ENCODE data around the gene JPH4.

The JPH4 gene

DNA sequence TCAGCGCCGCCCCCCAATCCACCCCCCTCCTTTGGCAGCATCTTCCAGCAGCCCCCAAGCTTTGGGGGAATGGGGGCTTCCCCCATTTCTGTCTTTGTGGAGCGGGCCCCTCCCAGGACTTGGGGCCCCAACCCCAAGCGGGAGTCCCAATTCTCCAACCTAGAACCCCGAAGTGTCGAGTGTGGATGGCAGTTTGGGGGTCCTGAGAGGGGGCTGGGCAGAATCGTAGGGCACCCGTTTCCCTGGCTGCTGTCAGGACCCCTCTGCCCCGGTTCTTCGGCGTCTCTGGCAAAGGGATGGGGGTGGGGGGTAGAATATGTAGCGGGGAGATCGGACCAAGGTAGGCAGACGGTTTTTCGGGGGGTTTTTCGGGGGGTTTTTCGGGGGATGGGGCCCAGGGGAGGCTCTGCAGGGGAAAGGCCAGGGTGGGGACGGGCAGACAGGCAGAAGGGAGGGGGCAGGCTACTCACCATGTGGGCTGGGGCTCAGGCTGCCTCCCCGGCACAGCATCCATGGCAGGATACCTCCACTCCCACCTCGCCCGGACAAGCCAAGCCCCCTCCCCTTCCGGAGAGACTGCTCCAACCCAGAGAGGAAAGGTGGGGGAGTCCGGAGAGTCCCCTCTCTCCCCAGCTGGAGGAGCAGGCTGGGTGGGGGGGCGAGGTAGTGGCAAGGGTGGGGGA lies 739 bp downstream of the JPH4 start:
- peak; percentile 21 for DNase-seq

DNA sequence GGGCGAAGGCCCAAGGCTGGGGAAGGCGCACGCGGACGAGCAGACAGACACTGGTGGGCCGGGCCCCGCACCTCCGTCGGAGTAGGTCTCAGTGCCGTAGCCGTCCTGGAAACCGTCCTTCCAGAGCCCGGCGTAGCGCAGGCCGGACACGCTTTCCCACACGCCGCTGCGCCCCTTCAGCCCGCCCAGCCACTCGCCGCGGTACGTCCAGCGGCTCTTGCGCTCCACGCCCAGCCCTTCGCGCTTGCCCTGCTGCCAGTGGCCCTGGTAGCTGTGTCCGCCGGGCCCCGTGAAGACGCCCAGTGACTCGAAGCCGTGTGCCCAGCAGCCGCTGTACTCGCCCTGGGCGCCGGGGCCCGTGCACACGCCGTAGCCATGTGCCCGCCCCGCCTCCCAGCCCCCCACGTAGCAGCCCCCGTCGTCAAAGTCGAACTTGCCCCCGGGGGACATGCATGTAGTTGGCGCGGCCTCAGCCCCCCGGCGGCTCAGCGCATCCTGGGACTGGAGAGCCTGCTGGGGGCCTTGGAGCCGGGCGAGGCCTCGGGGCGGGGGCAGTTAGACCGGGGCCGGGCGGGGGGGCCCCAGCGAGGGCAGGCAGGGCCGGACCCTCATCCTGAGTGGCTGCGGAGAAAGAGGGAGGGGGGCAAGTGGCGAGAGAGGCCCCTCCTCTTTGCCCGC lies 1.4 kb downstream of the JPH4 start:
- peak; percentile 49 for DNase-seq

DNA sequence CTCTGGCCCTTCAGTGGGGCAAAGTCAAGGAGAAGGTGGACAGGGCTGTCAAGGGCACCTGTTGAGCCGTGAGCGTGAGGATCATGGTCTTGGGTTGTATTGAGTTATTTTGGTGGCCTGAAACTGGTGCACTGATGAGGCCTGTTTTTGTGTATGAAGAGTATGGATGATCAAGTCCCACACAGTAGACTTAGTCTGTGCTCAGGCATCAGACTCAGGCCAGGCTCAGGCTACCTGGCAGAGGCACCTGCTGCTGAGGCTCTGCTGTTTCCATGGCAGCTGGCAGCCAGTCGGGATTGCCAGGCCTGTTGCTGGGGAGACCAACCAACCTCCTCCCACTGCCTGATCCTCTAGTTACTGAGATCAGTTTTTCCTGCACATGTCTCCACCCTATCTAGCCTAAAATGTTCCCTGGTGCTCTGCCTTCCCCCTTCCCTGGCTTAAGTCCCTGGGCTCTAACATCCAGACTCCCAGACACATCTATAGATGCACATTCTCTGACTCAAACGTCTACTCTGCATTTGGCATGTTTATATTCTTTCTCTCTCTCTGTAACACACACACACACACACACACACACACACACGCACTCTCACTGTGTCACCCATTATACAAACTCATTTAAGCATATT lies 5.1 kb downstream of the JPH4 start:
- no peak for DNase-seq

DNA sequence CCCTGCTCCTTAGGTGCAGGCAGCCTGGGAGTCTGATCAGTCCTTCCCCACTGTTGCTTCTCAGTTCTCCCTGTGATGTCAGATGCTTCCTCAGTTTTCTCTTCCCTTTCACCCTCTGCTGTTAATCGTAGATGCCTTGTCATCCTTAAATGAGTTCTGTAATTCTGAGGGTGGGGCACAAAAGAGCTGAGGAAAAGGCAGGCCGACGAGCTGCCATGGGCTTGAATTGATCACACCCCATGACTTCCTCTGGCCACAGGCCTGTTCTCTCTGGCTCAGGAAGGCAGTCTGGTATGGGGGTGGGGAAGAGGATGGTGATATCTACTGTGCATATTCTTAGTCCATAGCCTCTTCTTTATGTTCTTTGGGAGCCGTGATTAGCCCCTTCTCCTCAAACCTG lies 5.8 kb downstream of the JPH4 start:
- no peak for DNase-seq

DNA sequence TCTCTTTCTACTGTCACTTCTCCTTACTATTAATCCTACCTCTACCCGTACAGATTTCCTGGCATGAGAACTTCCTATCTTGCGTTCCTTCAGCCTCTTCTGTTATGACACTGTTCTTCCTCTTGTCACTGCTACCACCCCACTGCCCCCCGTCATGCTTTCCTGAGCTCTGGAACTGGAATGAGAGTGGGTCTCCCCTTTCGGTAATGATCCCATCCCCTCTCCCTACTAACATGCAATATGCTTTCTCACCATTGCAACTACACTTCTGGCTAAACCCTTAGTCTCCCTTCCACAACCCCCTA lies 6.1 kb downstream of the JPH4 start:
- no peak for DNase-seq

DNA sequence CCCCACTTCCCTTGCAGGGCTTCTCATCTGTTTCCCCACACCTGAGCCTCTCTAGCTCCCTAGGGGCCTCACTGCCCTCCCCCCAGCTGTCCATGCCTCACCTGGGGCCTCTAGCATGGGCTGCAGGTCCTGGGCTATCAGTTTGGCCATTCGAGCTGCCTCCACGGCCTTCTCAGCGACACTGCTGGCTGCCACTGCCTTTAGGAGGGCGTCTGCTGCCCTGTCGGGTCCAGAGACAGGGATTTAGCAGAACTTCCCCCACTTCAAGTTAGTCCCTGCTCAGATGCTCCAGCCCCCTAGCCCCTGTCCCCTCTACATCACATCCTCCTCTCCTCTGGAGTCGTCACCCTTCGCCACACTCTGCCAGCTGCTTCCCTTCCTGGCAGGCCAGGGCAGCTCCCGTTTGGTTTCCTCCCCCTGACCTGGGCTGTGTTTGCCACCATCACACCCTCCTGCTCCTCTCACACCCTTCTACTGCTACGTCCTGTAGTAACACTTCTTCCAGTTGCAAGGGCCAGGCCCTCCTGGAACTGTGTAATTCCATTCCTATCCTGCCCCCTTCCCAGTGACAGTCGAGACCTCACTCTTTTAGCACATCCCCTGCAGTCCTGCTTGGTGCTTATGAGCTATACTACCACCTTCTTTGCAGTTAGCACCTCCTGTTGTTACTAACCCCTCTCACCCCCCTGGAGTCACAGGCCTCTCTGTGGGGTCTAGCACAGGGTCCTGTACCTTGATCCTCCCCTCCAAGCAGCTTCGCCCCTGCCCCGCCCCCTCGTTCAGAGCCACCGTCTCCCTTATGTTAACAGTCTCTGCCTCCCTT lies 6.7 kb downstream of the JPH4 start:
- DNase-seq = no peak

DNA sequence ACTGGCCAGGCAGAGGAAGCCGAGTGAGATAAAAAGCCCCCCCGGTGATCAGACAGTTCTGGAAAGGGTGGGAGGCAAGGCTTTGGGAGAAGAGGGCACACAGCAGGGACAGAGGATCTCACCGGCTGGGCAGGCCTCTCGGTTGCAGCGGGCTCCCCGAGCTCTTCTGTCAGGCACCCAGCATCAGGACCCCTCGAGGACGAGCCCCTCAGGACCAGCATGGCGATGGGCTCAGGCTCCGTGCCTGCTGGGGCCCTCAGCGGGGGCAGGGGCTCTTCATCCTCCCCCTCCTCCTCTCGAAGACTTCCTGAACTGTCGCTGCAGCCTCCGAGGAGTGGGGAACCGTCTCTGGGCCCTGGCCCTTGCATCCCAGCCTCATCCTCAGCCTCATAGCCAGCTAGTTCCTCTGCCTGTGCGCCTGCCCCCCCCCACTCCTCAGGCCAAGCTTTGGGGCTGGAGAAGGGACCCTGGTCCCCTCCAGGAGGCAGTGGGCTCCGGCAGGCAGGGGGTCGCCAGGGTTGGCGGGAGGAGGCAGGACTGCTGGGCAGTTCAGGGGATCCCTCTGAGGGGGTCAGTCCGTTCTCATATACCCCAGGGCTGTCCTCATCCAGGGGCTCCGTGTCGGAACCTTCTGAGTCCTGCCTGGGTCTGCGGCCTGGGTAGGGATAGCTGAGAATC lies 7.6 kb downstream of the JPH4 start:
- DNase-seq = no peak

DNA sequence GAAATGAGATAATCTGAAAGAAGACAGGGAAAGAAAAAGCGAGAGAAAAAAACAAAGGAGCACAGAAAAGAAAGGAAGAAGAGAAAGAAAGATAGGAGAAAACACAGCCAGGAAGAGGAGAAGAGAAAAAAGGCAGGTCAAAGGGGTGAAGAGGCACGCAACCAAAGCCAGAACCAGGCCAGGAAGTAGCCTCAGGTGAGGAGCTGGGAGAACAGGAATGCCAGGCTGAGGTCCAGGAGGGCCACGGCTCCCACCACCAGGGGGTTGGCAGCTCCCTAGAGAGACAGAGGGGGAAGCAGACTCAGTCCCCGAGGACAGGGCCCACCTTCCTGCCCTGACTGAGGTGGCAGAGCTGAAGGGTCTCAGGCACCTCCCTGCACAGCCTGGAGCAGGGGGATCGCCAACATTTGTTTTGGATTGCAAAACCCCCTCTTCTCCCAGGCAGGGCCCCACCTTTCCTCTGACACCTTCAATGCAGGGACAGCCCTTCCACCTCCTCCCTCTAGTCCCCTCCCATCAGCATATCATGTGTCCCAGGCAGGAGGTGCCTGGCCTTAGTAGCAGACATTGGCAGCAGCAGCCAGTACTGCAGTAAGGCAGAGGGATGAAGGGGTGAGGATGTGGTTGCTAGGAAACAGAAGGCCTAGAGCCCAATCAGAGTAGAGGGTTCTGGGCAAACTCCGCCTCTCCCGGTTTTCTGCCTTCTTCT lies 9.0 kb downstream of the JPH4 start:
- peak; percentile 34 for DNase-seq

DNA sequence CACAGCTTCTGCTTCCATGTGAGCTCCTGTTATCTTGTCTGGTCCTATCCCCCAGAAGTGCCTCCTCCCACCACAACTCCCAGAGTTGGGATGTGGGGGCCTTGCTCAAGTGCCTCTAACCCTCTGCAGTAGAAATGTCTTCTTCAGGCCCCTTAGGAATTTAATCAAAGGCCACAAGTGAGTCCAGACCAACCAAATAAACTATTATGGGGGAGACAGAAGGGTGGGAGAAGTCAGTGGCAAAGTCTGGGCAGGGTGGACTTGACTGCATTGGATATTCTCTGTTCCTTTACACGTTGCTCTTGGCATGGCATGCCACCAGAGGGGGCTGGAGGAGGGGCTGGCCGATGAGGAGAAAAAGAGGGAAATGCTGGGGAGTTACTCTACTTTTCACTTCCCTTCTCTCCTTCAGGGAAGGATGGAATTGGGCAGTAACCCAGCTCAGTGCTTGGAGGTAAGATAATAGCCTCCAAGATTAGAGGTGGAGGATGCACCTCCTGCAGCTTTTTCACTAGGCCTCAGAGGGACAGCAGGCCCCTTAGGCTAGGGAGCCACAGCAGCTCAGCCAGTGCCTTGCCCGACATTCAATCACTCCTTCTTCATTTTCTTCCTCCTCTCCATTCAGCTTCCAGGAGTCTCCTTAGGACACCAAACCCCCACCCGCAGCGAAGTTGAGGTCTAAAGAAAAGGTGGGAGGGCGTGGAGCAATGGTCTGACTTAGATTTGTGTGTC lies 9.8 kb downstream of the JPH4 start:
- DNase-seq = peak; percentile 33

DNA sequence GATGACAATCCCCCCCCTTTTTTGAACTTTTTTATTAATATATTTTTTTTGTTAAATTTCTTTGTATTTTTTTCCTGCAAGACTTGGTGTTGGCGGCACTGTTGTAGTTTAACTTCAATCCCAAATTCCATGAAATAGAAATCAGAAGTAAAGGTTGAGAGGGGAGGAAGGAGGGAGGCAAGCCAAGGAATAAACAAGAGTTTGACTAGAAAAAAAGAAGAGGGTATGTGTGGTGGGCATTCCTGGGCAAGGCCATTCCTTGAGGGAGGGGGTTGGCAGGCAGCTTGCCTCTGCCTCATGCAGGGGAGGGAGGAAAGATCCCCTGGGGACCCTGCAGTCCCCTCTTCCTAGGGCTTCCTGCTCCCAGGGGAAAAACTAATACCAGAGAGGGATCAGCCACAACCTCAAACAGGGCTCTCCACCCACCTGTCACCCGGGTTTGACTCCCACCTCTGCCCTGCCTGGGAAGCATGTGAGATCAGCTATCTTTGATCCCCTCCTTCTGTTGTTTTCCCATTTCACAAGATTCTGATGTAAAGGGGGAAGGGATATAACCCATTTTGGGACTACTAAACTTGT lies 10.5 kb downstream of the JPH4 start:
- DNase-seq = no peak

DNA sequence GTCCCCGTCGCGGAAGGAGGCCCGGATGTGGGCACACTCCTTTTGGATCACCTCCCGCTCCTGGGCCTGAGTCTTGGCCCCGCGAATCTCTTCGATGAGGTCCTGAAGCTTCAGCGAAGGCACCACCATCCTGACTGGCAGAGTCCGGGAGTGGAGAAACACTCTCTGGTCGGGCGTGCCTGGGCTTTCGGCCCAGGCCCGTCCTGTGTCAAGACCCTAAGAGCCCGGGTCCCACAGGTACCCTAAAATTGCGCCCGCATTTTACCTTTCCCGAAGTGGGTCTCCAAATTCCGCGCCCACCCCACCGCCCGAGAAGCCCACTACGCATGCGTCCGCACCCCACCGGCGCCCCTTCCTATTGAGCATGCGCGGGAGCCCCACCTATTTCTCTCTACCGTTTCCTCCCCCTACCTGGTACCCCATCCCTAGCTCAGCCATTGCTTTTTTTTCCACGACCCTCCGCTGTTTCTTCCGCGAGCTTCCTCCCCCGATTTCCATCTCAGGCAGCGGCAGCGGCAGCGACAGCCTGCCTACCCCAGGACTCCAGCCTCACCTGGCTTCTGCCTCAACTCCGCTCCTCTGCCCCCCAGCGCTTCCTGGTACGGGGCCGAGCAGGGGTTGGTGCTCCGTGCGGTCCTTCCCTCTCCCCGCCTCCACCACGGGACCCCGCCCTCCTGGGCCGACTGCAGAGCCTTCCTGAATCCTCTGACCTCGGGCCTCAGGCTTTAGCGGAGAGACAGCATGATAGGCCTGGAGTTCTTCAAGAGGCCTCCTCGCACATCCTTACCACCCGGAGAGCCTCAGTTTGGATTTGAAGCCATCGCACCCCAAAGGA lies 11.2 kb downstream of the JPH4 start, which contains the start of gene AP1G2:
Gene AP1G2 (minus strand): TSS at position 606 of the 835 bp plus-strand sequence. CDS start 477 bp downstream, at position 129.
- peak; percentile 87 for DNase-seq

DNA sequence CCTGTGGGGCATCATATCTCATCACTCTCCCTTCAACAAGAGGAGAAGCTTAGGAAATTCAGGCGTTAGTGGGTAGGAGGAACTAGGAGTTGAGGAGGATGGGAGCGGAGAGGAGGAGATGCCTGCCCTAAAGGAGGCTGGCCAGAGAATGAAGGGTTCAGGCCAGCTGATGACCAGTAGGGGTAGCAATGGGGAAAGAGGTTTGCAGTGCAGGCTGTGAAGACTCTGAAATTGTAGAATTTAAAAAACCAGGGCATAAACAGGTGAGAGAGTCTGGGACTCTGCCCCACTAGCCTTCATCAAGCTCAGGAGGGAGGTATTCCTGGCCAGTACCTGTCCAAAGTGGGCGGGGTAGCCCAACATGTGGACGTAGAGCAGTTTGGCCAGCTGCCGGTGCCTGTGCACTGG lies 11.8 kb downstream of the JPH4 start:
- no peak for DNase-seq

DNA sequence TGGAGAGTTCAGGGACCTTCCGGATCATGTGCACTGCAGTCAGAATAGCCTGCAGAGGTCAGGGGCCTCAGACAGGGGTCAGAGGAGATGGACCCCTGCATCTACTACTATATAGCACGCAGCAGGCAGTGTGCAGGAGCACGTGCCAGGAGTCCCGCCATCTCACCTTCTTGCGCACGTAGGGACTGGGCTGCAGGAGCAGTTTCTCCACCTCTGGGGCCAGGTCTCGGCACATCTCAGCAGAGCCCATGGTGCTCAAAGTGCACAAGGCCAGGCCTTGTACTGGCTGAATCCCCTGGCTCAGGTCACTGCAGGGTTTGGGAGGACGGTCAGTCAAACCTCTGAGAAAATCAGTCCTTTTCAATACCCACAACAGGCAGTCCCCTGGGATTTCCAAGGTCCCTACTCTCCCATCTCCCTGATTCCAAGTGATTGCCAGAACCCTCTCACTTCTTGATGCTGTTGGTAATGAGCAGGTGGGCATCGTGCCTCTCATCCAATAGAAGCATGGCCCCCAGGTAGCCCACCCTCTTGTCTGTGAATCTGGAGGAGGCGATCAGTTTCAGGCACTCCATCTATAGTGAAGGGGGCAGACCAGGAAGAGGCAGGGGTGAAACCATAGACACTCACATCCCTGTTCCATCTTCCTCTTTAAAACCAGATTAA lies 12.3 kb downstream of the JPH4 start:
- no peak for DNase-seq

DNA sequence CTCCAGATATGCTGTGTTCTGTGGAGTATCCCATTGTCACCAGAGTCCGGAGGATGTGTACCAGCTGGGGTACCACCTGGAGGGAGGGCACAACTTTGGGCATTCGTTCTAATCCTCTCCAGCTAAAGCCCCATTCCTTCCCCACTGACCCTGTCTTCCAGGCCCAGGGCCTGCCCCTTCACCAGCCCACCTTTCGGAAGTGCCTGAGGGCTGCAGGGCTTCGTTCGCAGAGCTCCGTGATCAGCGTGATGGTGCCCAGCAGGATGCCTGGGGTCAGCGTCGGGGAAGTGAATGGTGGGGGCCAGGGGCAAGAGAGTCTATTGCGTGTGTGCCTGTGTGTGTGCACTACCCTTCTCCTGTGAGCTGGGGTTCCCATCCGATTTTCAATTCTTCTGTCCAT lies 13.0 kb downstream of the JPH4 start:
- DNase-seq = no peak

DNA sequence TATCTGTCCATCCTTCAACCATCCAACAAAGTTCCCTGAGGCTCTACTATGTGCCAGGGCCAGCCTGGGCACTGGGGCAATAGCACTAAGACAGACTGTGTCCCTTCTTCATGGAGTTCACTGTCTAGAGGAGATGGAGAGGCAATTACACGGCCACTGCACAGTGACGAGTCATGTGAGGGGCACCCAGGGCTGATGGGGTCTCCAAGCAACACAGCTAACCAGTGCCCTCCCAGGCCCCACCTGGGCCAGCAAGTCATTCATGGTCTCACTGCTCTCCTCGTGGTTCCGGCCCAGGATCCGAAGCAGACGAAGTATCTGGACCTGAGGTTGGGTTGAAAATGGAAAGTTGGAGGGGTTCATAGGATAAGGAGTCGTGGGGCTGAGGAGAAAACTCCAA lies 13.7 kb downstream of the JPH4 start:
- no peak for DNase-seq

DNA sequence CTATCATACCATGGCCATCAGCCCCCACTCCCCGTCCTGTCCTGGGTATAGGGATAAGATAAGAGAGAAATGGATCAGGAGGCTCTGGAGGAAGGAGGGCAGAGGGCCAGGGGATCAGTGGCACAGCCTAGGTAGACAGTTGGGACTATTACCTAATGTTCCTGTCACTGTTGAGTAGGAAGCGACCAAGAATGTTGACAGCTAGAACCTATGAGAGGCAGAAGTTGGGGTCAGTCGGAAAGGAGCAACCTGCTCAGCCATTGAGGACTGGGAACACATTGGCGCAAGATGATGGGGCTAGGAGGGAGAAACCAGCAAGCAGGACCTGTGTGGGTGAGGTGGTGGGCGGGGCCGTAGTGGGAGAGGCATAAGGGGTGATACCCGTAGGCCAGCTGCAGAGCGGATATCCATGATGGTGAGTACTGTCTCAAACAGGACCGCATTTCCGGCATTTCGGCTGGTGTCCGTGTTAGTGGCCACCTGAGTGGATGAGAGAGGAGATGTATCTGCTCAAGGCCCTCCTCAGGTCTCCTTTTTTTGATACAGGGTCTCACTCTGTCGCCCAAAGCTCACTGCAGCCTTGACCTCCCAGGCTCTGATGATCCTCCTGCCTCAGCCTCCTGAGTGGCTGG lies 14.3 kb downstream of the JPH4 start:
- DNase-seq = no peak

DNA sequence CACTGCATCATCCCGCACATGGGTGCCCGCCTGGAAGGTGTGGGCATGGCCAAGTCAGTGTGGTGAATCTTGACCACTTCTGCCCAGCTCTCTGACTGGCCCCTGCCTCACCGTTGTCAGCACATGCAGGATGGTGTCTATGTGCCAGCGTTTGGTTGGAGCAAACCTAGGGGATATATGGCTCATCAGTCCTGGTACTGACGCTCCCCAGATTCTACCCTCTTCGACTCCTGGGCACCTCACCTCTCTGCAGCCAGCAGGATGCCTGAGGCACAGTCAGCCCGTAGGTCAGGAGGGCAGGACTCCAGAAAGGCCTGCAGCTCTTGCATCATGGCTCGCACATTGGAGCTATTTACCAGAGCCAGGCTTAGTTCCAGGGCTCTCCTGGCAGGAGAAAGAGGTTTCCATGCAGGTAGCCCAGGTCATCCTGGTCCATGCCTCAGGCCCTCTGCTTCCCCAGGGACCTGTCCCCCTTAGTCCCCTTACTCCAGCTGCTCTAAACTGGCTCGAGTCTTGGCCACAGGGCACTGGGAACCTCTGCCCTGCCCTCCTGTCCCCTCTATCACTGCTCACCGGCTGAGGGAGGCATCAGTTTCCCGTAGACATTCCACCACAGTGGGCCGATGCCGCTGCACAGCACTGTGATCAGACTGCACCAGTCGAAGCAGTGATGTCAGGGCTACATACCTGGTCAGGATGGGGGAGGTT lies 15.0 kb downstream of the JPH4 start:
- no peak for DNase-seq

DNA sequence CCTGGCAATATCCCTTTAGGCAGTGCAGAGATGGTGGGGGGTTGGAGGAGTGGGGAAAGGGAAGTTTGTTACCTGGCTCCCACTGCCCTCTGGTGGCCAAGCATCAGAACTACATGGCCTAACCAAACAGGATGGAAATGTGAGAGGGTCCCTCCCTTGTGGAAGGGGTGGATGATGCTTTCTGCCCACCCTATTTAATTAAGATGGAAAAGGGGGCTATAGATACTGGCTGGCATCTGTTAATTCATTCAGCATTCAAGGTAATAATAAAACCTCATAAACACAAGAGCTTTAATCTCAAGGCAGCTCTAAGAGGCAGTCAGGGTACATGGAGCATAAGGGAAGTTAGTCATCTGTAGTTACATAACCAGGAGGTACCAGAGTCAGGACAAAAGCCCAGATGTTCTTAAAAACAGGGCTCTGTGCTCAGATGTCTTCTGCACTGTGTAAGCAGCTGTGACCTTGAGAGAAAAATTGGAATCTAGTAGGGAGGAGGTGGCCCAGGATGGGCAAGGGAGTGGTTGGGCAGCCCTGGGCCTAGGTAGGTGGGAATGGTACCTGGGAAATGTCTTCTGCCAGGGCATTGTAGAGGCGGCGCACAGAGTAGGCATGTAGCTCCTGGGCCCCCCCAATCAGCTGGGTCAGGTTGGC lies 15.6 kb downstream of the JPH4 start:
- peak; percentile 72 for DNase-seq
